ENCODE data around the gene ME3. TPM values are rescaled to one million over a fixed set of nuclear protein-coding genes. Genes with fewer than 3 reads are reported as not detected.

ME3 gene
- total RNA-seq, 1 experiment from 2014 or later = 0.30 TPM

- Histone ChIP-seq H3K79me2 (ENCODE audit: insufficient read depth, low read length) (no peaks in the 10 kb centered on the region), H3K4me3 (replicated peaks in 1 of 2; ENCODE audit: low read depth in 1 of 2, low read length in 2 of 2) (no peak overlapping the region), H3K9me3 (ENCODE audit: control insufficient read depth in 1 of 2, insufficient read depth in 1 of 2, low read depth in 1 of 2, low read length in 2 of 2) (no peaks in the 10 kb centered on the region), H3K4me1 (ENCODE audit: control insufficient read depth in 1 of 2, insufficient read depth in 2 of 2, low read length in 2 of 2) (peaks cover 0 to 4% of the 10 kb centered on the region in 2 experiments; a peak in 1 of 4 replicates), H3K36me3 (ENCODE audit: control insufficient read depth in 1 of 2, insufficient read depth in 2 of 2, low read length in 2 of 2) (no peaks in the 10 kb centered on the region), H2AFZ (ENCODE audit: low read depth, low read length, poor library complexity, severe bottlenecking) (no peak overlapping the region), H3K4me2 (ENCODE audit: low read length) (no peak overlapping the region), H3K27ac (ENCODE audit: low read depth, low read length) (no peak overlapping the region), H4K20me1 (ENCODE audit: insufficient read depth) (no peaks in the 10 kb centered on the region), H3K9me2 (ENCODE audit: insufficient read depth) (no peaks in the 10 kb centered on the region), H3K9ac (ENCODE audit: low read length) (no peak overlapping the region), H3K27me3 (ENCODE audit: insufficient read depth, low read length) (no peaks in the 10 kb centered on the region)
- no peak for ATAC-seq
- TF ChIP-seq TCF7L2 (IDR thresholded peaks at IDR 0.05; ENCODE audit: borderline replicate concordance, extremely low read depth, insufficient read depth, insufficient read length) (no peak), POLR2A (IDR thresholded peaks at IDR 0.05; ENCODE audit: borderline replicate concordance, extremely low read depth, insufficient read depth, insufficient read length) (no peak), REST (IDR thresholded peaks at IDR 0.05; ENCODE audit: low read depth) (no peak), SIN3A (IDR thresholded peaks at IDR 0.05; ENCODE audit: low read depth) (no peak), ATF3 (IDR thresholded peaks at IDR 0.05) (no peak), CEBPB (IDR thresholded peaks at IDR 0.05; ENCODE audit: low read depth) (no peak), JUND (IDR thresholded peaks at IDR 0.05) (no peak), ZBTB33 (IDR thresholded peaks at IDR 0.05; ENCODE audit: extremely low read depth, insufficient replicate concordance, low read length) (no peak), EZH2 (IDR thresholded peaks at IDR 0.05) (no peak), CBX3 (IDR thresholded peaks at IDR 0.05; ENCODE audit: low read depth) (no peak), FOSL1 (IDR thresholded peaks at IDR 0.05; ENCODE audit: low read depth) (no peak), SRF (IDR thresholded peaks at IDR 0.05; ENCODE audit: low read depth) (no peak), SP1 (IDR thresholded peaks at IDR 0.05; ENCODE audit: low read depth) (no peak), MAX (IDR thresholded peaks at IDR 0.05) (no peak), CTCF (IDR thresholded peaks at IDR 0.05 in 2 of 3, conservative IDR thresholded peaks at IDR 0.05 in 1 of 3; ENCODE audit: borderline replicate concordance in 1 of 3, insufficient read depth in 1 of 3, low read depth in 2 of 3, low read length in 2 of 3) (no peak), ZNF274 (IDR thresholded peaks at IDR 0.05; ENCODE audit: low read depth, low read length) (no peak), RAD21 (IDR thresholded peaks at IDR 0.05; ENCODE audit: low read depth) (no peak)
- ChIA-PET POLR2A (no interaction called here), RAD21 (ENCODE audit: low non-redundant PET in 1 of 2, low total read pairs in 2 of 2, uncharacterized antibody in 2 of 2, unreplicated experiment in 2 of 2) (no interaction called here), CTCF (no interaction called here)
- no TSS peak for BruUV-seq (replicated peaks)
- DNase-seq (ENCODE audit: low read depth, low spot score) = no peak
- intact Hi-C loops (cut with micrococcal nuclease) = no loop called here
These were observed 16.2 kb upstream of the ME3 start for GRCh38 chr11:86688398-86689179.

Data from HCT116 (cell line).